NCI-H2171 (cell line): Measurements from ENCODE around the gene NEK9.
"Not testable (repeated sequence)": the region's sequence is repeated elsewhere in the genome, so short reads cannot be mapped to it uniquely, and the experiment has no call there.

Experiments used
- DNase-seq: peaks from one replicate; lab custom pipeline; 2025; lab: John Stamatoyannopoulos, UW

The NEK9 gene

GRCh38 chr14:75126679-75127473 is at the start of gene NEK9:
NEK9 (minus strand) TSS chr14:75127048; CDS start chr14:75126921, 127 bp downstream.
- DNase-seq = peak; percentile 91

- DNase-seq = peak; percentile 94
Observed at GRCh38 chr14:75176142-75176820, 49.4 kb upstream of the NEK9 start, which contains the start of gene TMED10. TMED10 (minus strand) TSS chr14:75176612; CDS start chr14:75176579, 33 bp downstream.

GRCh38 chr14:75175677-75176141 is 48.9 kb upstream of the NEK9 start:
- no peak for DNase-seq

GRCh38 chr14:75174066-75174465 is 47.2 kb upstream of the NEK9 start:
- no peak for DNase-seq

- no peak for DNase-seq
Observed at GRCh38 chr14:75170772-75171171, 43.9 kb upstream of the NEK9 start.

GRCh38 chr14:75168586-75169335 is 41.9 kb upstream of the NEK9 start:
- no peak for DNase-seq

- DNase-seq = no peak
Observed at GRCh38 chr14:75167325-75167724, 40.5 kb upstream of the NEK9 start.

GRCh38 chr14:75165586-75166391 is 38.9 kb upstream of the NEK9 start:
- DNase-seq = no peak

GRCh38 chr14:75164809-75165208 is 38.0 kb upstream of the NEK9 start:
- no peak for DNase-seq

- no peak for DNase-seq
Observed at GRCh38 chr14:75163677-75164076, 36.8 kb upstream of the NEK9 start.

- no peak for DNase-seq
Observed at GRCh38 chr14:75162631-75163030, 35.8 kb upstream of the NEK9 start.

GRCh38 chr14:75158843-75159614 is 32.2 kb upstream of the NEK9 start:
- DNase-seq = no peak

- DNase-seq = no peak
Observed at GRCh38 chr14:75156901-75157300, 30.1 kb upstream of the NEK9 start.

GRCh38 chr14:75156111-75156510 is 29.3 kb upstream of the NEK9 start:
- no peak for DNase-seq

GRCh38 chr14:75155169-75155568 is 28.3 kb upstream of the NEK9 start:
- DNase-seq = no peak

- DNase-seq = no peak
Observed at GRCh38 chr14:75153295-75153694, 26.4 kb upstream of the NEK9 start.

- DNase-seq = no peak
Observed at GRCh38 chr14:75151851-75152250, 25.0 kb upstream of the NEK9 start.

GRCh38 chr14:75150637-75151036 is 23.8 kb upstream of the NEK9 start:
- not testable (repeated sequence) for DNase-seq

GRCh38 chr14:75150150-75150549 is 23.3 kb upstream of the NEK9 start:
- DNase-seq = no peak

GRCh38 chr14:75147423-75148071 is 20.7 kb upstream of the NEK9 start:
- DNase-seq = no peak
